Urothelium cell line (cell line): ENCODE results near the gene PRXL2B.

Experiments used
- DNase-seq: peaks from one replicate; pipeline ENCODE4 v3.0.0; 2011; ENCODE audit warnings: low spot score, mixed read lengths
- FAIRE-seq: peaks from 2 replicates; lab custom pipeline; 2011; peaks lifted over from hg19 to GRCh38; lab: Jason Lieb, UNC

Gene PRXL2B, protein sequence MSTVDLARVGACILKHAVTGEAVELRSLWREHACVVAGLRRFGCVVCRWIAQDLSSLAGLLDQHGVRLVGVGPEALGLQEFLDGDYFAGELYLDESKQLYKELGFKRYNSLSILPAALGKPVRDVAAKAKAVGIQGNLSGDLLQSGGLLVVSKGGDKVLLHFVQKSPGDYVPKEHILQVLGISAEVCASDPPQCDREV

DNA sequence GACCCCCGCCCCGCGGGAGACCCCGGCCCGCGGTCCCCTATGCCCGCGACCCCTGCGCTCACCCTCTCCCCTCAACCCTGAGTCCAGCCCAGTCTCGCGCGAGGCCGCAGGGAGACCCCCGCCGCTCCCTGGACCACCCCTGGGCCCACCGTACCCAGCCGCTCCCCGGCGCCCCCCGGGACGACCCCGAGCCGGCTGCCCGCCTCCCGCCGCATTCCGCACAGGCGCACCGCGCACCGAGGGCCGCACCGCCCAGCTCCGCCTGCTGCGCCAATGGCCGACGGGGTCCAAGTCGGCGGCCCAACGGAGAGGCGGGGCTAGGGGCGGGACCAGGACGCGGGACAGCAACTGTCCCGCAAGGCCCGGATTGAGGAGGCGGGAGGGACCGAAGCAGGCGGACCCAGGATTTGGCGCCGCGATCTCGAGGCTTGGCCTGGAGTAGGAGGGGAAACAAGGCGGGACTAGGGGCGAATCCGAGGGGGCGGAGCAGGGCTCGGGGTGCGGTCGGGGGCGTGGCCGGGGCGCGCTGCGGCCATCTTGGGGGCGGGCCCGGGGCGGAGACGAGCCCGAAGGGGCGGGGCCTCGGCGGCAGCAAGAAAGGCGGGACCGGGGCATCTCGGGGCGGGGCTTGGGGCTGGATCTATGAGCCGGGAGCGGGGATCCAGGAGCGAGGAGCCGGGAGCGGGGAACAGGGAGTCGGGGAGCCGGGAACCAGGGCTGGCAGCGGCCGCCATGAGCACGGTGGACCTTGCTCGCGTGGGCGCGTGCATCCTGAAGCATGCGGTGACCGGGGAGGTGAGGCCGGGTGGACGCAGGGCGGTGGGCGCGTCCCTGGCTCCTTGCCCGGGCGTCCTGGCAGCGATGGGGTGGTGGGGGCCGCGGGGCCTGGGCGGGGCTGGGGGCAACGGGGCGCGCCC is at the start of gene PRXL2B:
Gene PRXL2B, plus strand, starts transcription at position 624 of the 917 bp plus-strand sequence. Its CDS starts 109 bp downstream, at position 733.
- FAIRE-seq = no peak

DNA sequence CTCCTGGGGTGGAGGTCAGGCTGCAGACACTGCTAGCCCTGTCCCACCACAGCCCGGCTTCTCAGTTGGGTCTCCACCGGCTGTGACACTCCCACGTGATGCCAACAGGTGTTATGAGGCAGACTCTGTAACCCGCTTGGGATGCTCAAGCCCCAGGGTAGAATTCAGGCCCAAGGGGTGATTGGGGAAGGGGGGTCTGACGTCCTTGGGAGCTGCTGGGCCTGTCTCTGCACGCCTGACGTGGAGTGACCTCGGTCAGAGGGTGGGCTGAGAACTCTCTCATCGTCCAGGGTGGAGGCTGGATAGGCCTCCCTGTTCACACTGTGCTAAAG is 48.8 kb upstream of the PRXL2B start:
- FAIRE-seq (no peak), DNase-seq (no peak)

More for the DNA sequence above, at the start of gene PRXL2B:
- peak; percentile 96 for DNase-seq

DNA sequence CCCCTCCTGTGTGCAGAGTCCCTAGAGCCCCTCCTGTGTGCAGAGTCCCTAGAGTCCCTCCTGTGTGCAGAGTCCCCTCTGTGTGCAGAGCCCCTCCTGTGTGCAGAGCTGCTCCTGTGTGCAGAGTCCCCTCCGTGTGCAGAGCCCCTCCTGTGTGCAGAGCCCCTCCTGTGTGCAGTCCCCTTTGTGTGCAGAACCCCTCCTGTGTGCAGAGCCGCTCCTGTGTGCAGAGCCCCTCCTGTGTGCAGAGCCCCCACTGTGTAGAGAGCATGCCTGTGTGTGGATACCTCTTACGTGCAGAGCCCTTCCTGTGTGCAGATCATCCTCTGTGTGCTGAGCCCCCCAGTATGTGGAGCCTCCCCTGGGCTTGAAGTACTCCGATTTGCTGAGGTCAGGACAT is 48.2 kb upstream of the PRXL2B start:
- FAIRE-seq = no peak
- DNase-seq = no peak

DNA sequence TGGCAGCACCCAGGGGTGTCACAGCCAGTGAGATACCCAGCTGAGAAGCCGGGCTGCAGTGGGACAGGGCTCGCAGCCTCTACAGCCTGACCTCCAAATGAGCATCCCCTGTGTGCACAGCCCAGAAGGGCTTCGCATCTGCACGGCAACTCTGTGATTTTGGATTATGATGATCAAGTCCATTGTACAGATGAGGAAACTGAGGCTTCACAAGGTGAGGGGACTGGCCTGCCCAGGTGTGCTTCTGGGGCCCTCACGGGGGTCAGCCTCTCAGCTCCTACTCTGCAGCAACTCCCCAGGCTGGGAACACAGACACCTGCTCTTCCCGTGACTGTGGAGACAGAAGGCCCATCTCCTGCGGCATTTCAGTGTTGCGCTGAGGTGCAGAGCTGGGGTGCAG is 47.7 kb upstream of the PRXL2B start:
- DNase-seq (no peak), FAIRE-seq (no peak)

DNA sequence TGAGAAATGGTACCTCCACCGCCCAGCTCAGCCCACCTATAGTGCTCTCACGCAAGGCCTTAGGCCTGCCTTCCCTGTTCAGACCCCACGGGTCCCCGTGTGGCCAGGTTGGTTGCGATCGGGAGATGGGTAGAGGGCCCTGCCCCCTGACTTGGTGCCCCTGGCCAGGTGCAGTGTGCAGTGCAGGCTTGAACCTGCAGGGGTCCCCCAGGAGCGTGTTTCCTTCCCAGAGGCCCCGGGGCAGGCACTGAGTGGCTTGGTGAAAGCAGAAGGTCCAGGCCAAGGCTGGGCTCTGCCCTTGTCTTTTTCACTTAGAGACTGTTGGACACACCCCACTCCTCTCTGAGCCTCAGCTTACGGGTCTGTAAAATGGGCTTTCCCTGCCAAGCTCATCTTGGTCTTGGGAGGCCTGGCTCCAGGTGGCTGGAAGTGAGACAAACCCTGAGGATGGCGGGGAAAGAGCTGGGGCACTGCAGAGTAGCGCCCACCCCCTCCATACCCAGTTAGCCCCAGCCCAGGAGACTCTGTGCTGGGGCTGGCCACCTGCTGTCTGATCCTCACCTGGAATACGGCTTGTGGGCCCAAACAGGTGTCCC is 47.2 kb upstream of the PRXL2B start:
- FAIRE-seq = no peak
- no peak for DNase-seq

DNA sequence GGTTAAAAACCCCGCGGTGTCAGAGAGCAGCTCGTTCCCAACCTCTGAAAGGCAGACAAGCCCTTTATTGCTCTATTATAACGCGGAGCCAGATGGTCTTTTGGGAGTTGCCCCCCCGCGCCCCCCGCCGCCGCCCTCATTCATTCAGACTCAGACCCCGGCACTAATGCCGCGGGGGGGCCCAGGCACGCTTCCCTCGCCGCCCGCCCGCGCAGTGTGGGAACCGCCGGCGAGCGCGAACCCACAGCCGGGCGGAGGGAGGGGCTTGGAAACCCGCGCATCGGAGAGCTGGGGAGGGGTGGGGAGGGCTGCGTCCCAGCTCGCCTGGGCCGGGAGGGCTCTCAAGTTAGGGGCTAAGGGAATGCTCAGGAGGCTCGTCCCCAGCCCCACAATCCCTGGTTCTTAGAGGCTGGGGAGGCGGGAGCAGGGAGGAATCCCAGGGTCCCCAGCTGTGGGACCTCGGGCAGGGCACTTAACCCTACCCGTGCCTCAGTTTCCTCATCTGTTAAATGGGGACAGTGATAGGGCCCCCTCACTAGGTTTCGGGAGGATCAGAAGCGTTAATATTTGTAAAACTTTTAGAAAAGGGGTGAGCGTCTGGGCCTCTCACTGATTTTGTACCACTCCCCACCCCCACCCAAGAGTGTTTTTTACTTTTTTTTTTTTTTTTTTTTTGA is 45.6 kb upstream of the PRXL2B start:
- FAIRE-seq = no peak
- DNase-seq = no peak

DNA sequence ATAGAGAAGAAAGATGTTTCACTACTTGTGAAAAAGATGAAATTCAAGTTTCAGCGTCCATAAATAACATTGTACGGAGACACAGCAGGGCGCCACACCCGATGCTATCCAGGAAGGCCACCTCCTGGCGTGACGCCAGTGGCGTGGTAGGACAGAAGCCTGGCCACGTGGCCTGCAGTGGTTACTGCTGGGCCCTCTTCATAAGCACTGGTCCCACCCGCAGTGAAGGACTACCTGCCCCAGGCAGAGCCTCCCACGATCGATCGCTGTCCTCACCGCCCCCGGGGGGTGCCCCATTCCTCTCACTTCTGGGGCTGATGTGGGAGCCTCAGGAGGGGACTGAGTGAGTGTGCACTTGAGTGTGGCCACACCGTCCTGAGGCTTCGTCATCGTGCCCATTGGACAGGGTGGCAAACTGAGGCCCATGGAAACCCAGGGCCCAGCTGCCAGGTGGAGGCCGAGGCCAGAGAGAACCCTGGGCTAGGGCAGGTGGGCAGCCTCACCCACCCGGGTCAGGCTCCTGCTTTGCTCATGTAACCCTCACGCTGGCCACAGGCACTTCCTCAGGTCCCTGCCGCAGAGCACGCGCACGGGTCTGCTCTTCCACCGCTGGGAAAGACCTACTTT is 44.8 kb upstream of the PRXL2B start:
- no peak for DNase-seq

DNA sequence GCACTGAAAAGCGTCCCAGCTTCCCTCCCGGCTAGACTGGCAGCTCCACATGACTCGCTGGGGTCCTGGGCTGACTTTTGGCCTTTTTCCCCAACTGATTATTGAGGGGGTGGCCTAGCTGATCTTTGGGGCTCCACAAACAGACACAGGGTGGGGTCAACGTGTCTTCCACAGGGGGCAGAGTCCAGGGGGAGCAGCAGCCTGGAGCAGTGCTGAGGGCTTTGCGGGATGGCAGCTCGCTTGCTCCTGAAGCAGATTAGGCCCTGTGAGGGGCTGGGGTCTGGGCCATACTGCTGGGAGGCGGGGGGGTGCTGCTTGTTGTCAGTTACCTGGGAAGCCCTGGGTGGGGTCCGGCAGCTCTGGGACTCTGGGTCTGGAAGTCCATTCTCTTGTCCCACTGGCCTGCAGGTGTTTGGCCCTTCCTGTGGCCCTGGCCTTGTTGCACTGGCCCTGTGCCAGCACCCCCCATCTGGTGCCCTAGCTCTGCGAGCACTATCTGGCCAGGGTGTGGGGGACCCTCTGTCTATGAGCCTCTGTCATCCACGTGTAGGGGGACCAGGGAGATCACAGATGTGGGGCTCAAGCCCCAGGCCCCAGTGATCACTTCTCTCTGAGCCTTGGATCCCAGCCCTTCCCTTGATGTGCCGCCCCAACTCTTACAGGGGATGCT is 44.2 kb upstream of the PRXL2B start:
- DNase-seq (no peak), FAIRE-seq (no peak)

More for the DNA sequence above, 44.8 kb upstream of the PRXL2B start:
- FAIRE-seq = no peak

DNA sequence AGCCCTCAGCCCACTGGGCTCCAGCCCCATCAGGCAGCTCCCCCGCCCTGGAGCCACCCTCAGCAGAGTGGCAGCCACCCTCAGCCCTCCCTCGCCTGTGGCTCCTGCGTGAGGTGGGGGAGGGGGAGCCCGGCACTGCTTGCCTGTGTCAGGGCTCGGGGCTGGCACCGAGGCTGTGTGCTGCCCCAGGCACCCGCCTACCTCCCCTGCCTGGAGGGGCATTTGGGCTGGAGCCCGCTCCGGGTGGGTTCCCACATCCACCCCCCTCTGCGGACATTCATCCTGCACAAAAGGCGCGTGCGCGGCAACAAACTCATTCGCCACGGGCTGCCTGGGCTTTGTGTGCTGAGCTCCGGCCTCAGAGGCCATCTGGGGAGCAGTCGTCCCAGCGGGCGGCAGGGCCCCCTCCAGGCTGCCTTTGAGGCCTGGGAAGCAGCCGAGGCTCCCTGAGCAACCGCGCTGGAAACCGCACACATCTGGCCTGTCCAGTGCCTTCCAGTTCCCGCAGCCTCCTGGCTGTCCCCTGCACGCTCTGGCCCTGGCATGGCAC is 43.0 kb upstream of the PRXL2B start:
- DNase-seq (no peak), FAIRE-seq (no peak)

DNA sequence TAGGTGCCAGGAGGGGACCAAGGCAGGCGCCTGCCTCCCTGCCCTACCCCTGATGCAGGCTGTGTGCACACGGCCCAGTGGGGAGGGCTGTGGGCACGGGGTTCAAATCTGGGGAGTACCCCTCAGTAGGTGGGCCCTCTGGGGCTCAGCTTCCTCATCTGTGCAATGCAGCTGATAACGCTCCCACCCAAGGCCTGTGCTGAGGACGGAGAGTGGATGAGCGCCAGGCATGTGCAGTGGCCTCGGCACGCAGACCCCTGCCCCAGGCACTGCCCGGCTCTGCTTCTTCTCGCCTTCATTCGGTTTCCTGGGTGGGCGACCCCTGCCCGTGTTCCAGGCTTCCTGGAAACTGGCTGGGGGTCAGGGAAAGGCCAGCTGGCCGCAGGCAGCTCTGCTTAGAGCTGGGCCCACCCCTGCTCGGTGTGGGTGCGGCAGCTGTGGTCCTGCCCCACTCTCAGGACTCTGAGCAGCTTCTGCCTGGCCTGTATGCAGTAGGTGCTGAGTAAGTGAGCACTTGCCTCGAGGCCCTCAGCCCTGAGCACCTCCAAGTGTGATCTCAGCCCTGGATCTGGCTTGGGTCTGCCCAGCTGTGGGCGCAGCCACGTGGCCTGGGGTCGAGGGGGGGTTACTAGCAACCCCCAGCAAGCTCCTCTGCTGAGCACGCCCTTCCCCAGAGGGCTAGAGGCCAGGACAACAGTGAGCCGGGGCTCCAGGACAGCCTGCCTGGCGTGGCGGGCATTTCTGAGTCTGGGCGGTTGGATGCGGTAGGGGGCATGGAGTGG is 42.3 kb upstream of the PRXL2B start:
- FAIRE-seq (no peak), DNase-seq (no peak)

DNA sequence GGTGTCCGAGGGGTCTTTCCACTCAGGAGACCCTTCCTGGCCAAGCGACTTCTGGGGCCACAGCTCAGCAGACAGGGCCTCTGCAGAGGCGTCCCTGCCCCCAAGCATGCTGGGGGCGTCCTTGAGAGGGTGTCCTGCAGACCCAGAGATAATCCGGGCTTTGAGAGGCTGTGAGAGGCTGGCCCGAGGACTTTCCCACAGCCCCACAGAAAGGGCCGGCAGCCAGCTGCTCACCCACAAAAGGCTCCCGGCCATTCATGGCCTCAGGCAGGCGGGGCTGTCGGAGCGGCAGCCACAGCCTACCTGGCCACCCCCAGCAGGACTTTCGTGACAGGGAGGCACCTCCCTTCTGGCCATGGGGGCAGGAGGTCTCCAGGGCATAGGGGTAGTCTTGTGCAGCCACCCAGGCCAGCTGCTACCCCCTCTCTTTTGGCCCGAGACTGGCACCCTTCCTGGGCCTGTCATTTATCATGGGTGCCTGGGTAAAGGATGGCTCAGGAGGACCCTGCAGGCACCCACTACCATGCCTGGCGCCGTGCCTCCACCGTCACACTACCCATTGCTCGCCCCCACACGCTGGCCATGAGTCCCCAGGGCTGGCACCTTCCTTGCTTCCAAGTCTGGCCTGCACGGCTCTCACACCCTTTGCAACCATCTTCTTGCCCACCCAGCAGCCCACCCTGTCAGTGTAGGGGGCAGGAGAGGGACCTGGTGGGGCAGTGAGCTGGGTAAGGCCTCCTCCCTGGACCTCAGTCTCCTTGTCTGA is 41.5 kb upstream of the PRXL2B start:
- no peak for FAIRE-seq

DNA sequence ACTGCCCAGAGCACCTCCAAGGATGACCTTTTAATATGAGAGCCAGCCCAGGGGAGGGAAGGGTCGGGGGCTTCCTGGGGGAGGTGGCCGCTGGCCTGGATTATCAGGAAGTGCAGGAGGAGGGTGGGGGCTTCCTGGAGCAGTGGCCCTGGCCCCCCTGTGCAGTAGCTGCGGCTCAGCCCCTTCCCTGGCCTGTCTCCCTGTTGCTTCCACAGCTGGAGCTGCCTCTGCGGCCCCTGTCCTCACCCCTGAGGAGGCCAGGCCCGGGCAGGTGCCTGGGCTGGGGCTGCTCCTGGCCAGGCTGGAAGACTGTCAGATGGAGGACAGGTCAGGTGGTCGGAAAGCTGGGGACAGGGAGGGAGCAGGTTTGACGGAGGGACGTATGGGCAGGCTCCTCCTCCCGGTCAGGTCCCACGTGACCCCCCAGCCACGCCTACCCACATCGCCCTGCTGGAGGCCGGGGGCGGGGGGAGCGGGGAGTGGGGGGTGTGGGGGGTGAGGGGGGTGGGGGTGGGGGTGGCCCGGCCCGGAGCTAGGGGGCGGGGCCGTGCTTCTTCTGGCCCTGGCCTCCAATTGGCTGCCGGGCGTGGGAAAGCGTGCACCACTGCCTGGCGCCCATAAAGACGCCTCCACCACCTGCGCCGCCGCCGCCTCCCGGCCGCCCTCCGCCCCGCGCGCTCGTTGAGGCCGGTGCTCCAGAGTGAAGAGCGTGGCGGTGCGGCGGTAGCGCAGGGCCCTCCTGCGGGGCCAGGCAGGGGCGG is 40.6 kb upstream of the PRXL2B start:
- DNase-seq (peak; percentile 94), FAIRE-seq (no peak)

More for the DNA sequence above, 41.5 kb upstream of the PRXL2B start:
- DNase-seq = no peak

DNA sequence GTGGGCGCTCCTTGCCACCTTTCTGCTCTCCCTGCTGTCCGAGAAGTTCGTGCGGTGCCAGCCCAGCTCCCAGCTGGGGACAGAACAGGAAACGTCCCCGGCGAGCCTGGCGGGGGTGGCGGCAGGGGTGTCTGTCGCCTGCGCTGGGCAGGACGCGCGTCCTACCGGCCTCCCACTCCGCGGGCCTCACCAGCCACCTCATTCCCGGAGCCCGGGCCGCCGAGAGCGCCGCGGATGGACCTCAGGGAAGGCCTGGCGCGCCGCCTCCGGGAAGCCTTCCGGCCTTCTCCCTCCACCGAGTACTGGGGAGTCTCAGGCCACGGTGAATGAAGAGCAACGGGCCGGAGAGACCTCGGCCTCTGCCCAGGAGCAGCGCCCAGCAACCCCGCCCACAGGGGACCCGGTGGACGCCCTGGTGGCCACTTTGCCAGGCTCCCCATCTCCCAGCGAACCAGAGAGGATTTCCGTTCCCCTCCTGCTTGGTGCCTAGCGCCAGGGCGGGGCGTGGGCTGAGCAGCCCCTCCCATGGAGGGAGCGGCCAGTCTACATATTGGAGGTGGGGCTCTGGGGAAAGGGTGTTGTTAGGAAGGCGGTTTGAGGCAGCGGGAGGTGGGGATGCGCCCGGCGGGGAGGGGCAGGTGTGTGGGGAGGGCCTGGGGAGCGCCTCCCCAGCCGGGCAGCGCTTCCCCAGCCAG is 39.9 kb upstream of the PRXL2B start:
- DNase-seq = peak; percentile 87
- FAIRE-seq = no peak

DNA sequence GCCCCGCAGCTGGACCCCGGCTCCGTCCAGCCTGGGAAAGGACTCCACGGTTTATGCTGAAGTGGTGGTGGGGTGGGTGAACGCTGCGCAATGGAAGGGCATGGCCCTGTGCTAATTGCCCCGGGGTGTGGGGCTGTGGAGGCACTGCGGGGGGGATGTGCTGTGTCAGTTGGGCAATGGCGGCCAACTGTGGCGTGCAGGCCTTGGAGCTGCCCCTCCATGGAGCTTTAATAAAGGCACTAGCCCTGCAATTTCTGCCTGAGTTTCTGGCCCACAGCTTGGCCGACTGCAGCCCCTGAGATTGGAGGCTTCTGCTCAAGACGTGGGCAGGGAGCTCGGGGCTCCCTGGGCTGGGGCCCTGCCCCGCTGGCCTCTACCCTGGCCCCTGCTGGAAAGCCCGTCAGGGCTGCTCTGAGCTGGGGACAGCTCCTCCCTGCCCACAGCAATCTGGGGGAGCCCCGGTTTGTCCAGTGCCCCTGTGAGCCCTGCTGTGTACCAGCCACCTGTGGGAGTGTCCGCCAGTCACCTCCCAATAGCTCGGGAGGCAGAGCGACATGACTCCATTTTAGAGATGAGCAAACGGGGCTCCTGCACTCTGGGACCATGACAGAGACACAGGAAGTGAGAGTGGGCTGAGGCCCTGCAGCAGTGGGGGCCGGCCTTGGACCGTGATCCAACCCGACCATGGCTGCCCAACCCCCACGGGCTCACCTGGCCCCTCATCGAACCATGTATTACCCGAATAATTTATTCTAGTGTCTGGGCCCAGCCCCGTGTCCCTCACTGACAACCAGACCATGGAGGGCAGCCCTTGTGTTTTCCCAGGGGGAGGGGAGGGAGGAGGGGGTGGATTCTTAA is 39.1 kb upstream of the PRXL2B start:
- DNase-seq (no peak), FAIRE-seq (no peak)

DNA sequence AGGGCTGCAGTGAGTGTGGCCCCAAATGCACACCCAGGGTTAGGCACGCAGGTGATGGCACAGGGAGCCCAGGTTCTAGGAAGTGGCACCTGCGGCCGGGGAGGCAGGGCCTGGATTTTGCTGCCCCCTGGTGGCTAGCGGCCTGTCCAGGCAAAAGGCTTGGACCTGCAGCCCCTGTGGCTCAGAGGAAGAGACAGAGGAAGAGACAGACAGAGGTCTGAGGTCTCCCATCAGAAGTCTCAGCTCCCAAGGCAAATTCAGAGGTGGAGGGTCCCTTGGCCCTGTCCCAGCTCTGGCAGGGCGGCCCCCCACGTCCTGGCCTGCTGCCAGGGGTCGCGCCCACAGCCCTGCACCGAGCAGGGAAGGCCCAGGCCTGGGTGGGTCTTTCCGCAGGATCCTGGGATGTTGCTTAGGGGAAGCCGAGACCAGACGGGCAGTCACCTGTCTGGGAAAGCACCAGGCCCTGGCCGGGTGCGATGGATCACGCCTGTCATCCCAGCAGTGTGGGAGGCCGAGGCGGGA is 38.4 kb upstream of the PRXL2B start:
- no peak for FAIRE-seq
- DNase-seq = peak; percentile 74
